GM23248 (cell line): Measurements from ENCODE around the gene LRGUK.

Source experiments
- EZH2 ChIP-seq: fragments of 200-600 bp; sonication (generic); IDR thresholded peaks from 2 replicates; pipeline ENCODE4 v1.6.1; 2018; ENCODE audit warnings: antibody characterized with exemption, mild to moderate bottlenecking; ENCODE audit not compliant: insufficient read depth, poor library complexity, severe bottlenecking
- EZH2phosphoT487 ChIP-seq: fragments of 200-600 bp; sonication (generic); IDR thresholded peaks from 2 replicates; pipeline ENCODE4 v1.6.1; 2018; ENCODE audit warnings: antibody characterized with exemption, moderate library complexity, mild to moderate bottlenecking, low read depth; ENCODE audit not compliant: insufficient read depth

- TF ChIP-seq EZH2: no peak
- TF ChIP-seq EZH2phosphoT487: no peak
These were observed 166.0 kb downstream of the LRGUK start for GRCh38 chr7:134293002-134293740.
